Loucy (cell line): ENCODE measurements around the gene PDE4D.

ENCODE experiments used
- CTCF ChIP-seq: fragments of 200-600 bp; sonication (generic); conservative IDR thresholded peaks from 2 replicates; pipeline ENCODE4 v1.5.1; 2014; ENCODE audit warnings: mild to moderate bottlenecking, antibody characterized with exemption, low read length
- EZH2phosphoT487 ChIP-seq: fragments of 200-600 bp; IDR thresholded peaks from 2 replicates; pipeline ENCODE4 v1.6.1; 2018; ENCODE audit warnings: antibody characterized with exemption, mild to moderate bottlenecking, moderate library complexity, borderline replicate concordance

GRCh38 chr5:59617186-59617771, 276.2 kb downstream of the PDE4D start:
- TF ChIP-seq CTCF = no peak
- no peak for TF ChIP-seq EZH2phosphoT487
